HG02798 (cell line): ENCODE measurements around the gene OR4K14.
"Not testable (repeated sequence)": the region's sequence is repeated elsewhere in the genome, so short reads cannot be mapped to it uniquely, and the experiment has no call there.

Experiments used
- ATAC-seq: cut with Tn5 transposase; IDR thresholded peaks from one replicate; pipeline ENCODE4 v1.9.1; 2021; ENCODE audit warnings: mild to moderate bottlenecking; ENCODE audit not compliant: unreplicated experiment, poor library complexity

The OR4K14 gene, protein sequence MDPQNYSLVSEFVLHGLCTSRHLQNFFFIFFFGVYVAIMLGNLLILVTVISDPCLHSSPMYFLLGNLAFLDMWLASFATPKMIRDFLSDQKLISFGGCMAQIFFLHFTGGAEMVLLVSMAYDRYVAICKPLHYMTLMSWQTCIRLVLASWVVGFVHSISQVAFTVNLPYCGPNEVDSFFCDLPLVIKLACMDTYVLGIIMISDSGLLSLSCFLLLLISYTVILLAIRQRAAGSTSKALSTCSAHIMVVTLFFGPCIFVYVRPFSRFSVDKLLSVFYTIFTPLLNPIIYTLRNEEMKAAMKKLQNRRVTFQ

DNA sequence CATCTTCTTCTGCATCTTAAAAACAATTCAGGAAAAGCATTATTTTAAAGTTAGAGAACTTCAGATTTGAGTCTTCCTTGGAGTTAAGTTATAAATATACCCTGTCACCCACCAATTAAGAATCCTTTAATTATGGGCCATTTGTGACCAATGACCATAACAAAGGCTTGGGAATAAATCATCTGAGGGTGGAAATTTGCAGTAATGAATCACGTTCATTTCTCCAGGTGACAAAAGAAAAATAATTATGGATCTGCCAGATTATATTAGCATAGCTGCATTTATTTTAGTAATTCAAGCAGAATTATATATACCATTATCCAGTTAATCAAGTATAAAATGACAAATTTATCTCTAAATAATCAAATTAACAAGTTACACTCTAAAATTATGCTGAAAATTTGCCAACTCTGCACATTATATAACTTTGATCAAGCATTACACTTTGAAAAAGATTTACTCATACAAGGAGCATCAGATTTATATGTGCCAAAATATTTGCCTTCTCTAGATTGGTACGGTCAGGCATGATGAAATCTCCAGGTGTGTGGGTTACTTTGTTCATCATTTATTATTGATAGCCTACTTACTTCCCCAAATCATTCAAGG is at the start of gene OR4K14:
Gene OR4K14, minus strand, starts transcription at position 51 of the 609 bp plus-strand sequence. CDS start 4,114 bp downstream, outside the sequence.
- ATAC-seq, result no peak

DNA sequence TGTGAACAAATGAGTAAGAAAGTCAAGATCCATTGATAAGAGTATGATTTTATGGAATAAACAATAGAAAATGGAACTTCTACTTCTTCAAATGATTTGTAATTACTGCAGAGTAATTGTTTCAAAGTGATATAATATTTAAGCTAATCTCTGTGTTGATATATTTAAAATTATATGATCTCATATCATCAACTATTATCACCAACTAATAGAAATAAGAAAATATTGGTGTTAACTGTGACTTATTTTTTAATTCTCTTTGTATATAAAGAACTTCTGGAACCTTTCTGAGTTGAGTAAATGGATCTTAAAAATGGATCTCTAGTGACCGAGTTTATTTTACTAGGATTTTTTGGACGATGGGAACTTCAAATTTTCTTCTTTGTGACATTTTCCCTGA is 40.6 kb upstream of the OR4K14 start, which contains the start of gene OR4L1:
Gene OR4L1, plus strand, starts transcription at position 301 of the 400 bp plus-strand sequence. Its CDS starts 0 bp downstream, at position 301.
- no peak for ATAC-seq

- ATAC-seq, result no peak
These were observed 29.1 kb upstream of the OR4K14 start for GRCh38 chr14:20048202-20048601.

- no peak for ATAC-seq
These were observed 25.1 kb upstream of the OR4K14 start for GRCh38 chr14:20044243-20044642.

DNA sequence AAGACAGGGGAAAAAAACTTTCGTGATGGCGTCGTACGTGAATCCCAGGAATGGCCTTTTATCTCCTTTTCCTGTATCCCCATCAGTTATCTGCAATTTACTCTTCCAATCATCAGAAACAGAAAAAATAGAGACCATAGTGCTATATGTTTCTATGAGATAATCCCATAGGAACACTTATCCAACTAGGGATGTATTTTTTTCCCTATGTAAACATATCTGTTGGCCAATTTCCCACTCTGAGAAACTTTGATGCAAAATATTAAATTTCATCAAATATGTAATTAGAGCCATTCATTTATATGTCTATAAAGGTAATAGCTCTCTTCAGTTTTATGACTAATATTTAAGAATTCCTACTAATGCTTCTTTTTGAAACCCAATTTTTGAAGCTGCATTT is 16.8 kb upstream of the OR4K14 start, which contains the start of gene OR4K13:
Gene OR4K13, minus strand, starts transcription at position 101 of the 400 bp plus-strand sequence. CDS start 1,280 bp downstream, outside the sequence.
- ATAC-seq, result no peak

GRCh38 chr14:20035449-20035848 is 16.3 kb upstream of the OR4K14 start:
- no peak for ATAC-seq

DNA sequence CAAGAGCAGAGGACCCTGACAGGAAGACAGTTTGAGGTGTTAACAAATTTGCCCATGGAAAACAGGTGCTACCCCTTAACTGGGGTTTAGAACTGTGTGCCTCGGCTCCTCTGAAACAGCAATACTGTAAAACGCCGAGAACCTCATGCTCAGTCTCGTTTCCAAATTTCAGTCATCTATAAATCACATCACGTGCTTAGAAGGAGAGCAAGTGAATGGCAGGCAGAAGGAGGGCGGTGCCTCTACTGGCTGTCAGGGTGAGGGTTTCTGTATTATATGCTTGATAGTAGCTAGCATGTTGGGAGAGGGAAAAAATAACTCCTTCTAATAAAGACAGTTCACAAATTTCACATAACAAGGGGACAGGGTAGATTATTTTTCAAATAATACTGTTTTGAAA is 12.0 kb upstream of the OR4K14 start:
- no peak for ATAC-seq

- ATAC-seq, result no peak
These were observed 11.0 kb downstream of the OR4K14 start for GRCh38 chr14:20008156-20008555.

DNA sequence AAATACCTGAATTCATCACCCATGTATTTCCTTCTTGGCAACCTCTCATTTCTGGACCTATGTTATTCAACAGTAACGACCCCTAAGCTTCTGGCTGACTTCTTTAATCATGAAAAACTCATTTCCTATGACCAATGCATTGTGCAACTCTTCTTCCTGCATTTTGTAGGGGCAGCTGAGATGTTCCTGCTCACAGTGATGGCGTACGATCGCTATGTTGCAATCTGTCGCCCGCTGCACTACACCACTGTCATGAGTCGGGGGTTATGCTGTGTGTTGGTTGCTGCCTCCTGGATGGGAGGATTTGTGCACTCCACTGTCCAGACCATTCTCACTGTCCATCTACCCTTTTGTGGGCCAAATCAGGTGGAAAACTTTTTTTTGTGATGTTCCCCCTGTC is 16.8 kb downstream of the OR4K14 start:
- no peak for ATAC-seq

GRCh38 chr14:20001863-20002262 is 17.2 kb downstream of the OR4K14 start, which contains the start of gene OR4Q2:
Gene OR4Q2 (plus strand): TSS chr14:20002163.
- ATAC-seq, result no peak

- ATAC-seq, result no peak
These were observed 25.7 kb downstream of the OR4K14 start for GRCh38 chr14:19993438-19993837.

DNA sequence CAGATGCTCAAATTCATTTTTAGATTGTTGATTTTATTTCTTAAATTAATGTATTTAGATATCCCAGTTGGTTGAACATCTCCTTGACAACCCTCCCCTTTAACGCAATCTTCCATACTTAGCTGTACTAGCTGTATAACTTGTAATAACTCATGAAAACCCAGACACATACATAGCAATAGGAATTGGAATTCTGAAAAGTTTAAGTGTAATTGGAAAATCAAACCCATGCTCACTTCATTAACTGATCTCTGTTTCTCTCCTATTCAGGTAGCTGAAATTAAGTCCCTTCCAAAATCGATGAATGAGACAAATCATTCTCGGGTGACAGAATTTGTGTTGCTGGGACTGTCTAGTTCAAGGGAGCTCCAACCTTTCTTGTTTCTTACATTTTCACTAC is 43.8 kb downstream of the OR4K14 start, which contains the start of gene OR4K15:
Gene OR4K15, plus strand, starts transcription at position 301 of the 400 bp plus-strand sequence. Its CDS starts 0 bp downstream, at position 301.
- no peak for ATAC-seq

DNA sequence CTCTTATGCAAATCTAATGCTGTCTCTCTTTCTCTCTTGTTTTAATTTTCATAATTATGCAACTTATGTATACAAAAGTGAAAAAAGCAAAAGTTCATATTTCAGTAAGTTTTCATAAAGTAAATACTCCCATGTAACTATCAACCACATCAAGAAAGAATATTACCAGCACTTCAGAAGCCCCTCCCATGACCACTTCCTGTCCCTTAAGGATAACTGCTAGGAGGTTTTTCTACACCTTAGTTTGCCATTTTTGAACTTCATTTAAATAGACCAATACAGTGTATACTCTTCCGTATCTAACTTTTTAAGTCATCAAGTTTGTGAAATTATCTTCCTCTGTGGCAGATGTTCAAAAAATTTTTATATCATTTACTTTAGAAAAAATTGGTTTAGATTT is 44.3 kb downstream of the OR4K14 start:
- no peak for ATAC-seq

GRCh38 chr14:19969735-19970134 is 49.4 kb downstream of the OR4K14 start:
- not testable (repeated sequence) for ATAC-seq
